GM21367 (cell line): ENCODE data around the gene TMEM14A.

Experiments used
- ATAC-seq: cut with Tn5 transposase; IDR thresholded peaks from one replicate; pipeline ENCODE4 v1.9.1; 2021; ENCODE audit not compliant: unreplicated experiment

TMEM14A gene

GRCh38 chr6:52670502-52671409, at the start of gene TMEM14A:
TMEM14A (plus strand) TSS chr6:52671113; CDS start chr6:52677103, 5,990 bp downstream.
- peak; percentile 94 for ATAC-seq

- no peak for ATAC-seq
These were observed 49.3 kb upstream of the TMEM14A start for GRCh38 chr6:52621631-52622030.

- no peak for ATAC-seq
These were observed 48.1 kb upstream of the TMEM14A start for GRCh38 chr6:52622810-52623209.

- ATAC-seq: no peak
These were observed 38.9 kb upstream of the TMEM14A start for GRCh38 chr6:52632011-52632410.

- no peak for ATAC-seq
These were observed 36.7 kb upstream of the TMEM14A start for GRCh38 chr6:52634211-52634610.

- ATAC-seq: no peak
These were observed 35.8 kb upstream of the TMEM14A start for GRCh38 chr6:52635049-52635577.

GRCh38 chr6:52636830-52637229, 34.1 kb upstream of the TMEM14A start:
- ATAC-seq: no peak

- no peak for ATAC-seq
These were observed 31.4 kb upstream of the TMEM14A start for GRCh38 chr6:52639493-52639892.

GRCh38 chr6:52640170-52640569, 30.7 kb upstream of the TMEM14A start:
- ATAC-seq: no peak

- no peak for ATAC-seq
These were observed 30.0 kb upstream of the TMEM14A start for GRCh38 chr6:52640916-52641315.

- no peak for ATAC-seq
These were observed 29.5 kb upstream of the TMEM14A start for GRCh38 chr6:52641388-52641787.

- no peak for ATAC-seq
These were observed 29.1 kb upstream of the TMEM14A start for GRCh38 chr6:52641826-52642225.

- ATAC-seq: no peak
These were observed 28.5 kb upstream of the TMEM14A start for GRCh38 chr6:52642368-52642767.

GRCh38 chr6:52643158-52643557, 27.8 kb upstream of the TMEM14A start:
- no peak for ATAC-seq

GRCh38 chr6:52644253-52644652, 26.7 kb upstream of the TMEM14A start:
- ATAC-seq: no peak

GRCh38 chr6:52645976-52646375, 24.9 kb upstream of the TMEM14A start:
- ATAC-seq: no peak

GRCh38 chr6:52647199-52647598, 23.7 kb upstream of the TMEM14A start:
- ATAC-seq: no peak

GRCh38 chr6:52649536-52650160, 21.3 kb upstream of the TMEM14A start:
- ATAC-seq: no peak

- no peak for ATAC-seq
These were observed 20.0 kb upstream of the TMEM14A start for GRCh38 chr6:52650941-52651340.

GRCh38 chr6:52653151-52653550, 17.8 kb upstream of the TMEM14A start:
- no peak for ATAC-seq

- ATAC-seq: no peak
These were observed 16.9 kb upstream of the TMEM14A start for GRCh38 chr6:52654007-52654406.

GRCh38 chr6:52654592-52654991, 16.3 kb upstream of the TMEM14A start:
- no peak for ATAC-seq
